ENCODE results near the gene ZKSCAN2. TPM values are rescaled to one million over a fixed set of nuclear protein-coding genes. Genes with fewer than 3 reads are reported as not detected.

Gene ZKSCAN2
- total RNA-seq = 2.5 and 3.3 TPM in 2 replicates

GRCh38 chr16:25257470-25257955, at the start of gene ZKSCAN2:
Gene ZKSCAN2, minus strand, starts transcription at chr16:25257845. Its CDS starts 718 bp downstream, at chr16:25257127.

Other genes with a start within 250 kb of the ZKSCAN2 start
- gene ARHGAP17, start 242.5 kb downstream of the ZKSCAN2 start, total RNA-seq = 23.2 and 24.5 TPM in 2 replicates
- gene LCMT1, start 146.1 kb downstream of the ZKSCAN2 start, total RNA-seq = 36.7 and 41.1 TPM in 2 replicates
- not detected in 2 replicates for gene AQP8, start 40.9 kb downstream of the ZKSCAN2 start, total RNA-seq

Measured in bronchial smooth muscle cell (primary cell).